Measurements from ENCODE around the gene IFT22.
"Not testable (repeated sequence)": the region's sequence is repeated elsewhere in the genome, so short reads cannot be mapped to it uniquely, and the experiment has no call there.

The IFT22 gene

DNA sequence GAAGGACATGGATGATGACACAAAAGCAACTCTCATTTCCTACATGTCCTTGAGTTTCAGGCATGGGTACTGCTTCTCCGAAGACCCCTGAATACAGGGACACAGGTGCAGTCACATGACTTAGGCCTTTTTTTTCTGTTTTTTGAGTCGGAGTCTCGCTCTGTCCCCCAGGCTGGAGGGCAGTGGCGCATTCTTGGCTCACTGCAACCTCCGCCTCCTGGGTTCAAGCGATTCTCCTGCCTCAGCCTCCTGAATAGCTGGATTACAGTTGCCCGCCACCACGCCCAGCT, 26.8 kb downstream of the IFT22 start:
- H3K4me3 ChIP-seq (ENCODE audit: low read depth, low read length) = no peak overlapping the region
- TF ChIP-seq, protein P1, sequence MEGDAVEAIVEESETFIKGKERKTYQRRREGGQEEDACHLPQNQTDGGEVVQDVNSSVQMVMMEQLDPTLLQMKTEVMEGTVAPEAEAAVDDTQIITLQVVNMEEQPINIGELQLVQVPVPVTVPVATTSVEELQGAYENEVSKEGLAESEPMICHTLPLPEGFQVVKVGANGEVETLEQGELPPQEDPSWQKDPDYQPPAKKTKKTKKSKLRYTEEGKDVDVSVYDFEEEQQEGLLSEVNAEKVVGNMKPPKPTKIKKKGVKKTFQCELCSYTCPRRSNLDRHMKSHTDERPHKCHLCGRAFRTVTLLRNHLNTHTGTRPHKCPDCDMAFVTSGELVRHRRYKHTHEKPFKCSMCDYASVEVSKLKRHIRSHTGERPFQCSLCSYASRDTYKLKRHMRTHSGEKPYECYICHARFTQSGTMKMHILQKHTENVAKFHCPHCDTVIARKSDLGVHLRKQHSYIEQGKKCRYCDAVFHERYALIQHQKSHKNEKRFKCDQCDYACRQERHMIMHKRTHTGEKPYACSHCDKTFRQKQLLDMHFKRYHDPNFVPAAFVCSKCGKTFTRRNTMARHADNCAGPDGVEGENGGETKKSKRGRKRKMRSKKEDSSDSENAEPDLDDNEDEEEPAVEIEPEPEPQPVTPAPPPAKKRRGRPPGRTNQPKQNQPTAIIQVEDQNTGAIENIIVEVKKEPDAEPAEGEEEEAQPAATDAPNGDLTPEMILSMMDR (IDR thresholded peaks at IDR 0.05; ENCODE audit: borderline replicate concordance, insufficient read depth, low read depth, low read length) = no peak

- TF ChIP-seq, protein P1 (IDR thresholded peaks at IDR 0.05; ENCODE audit: borderline replicate concordance, insufficient read depth, low read depth, low read length) = no peak
- H3K4me3 ChIP-seq (ENCODE audit: low read depth, low read length) = no peak overlapping the region
These were observed 27.4 kb downstream of the IFT22 start for GRCh38 chr7:101294039-101294831.

DNA sequence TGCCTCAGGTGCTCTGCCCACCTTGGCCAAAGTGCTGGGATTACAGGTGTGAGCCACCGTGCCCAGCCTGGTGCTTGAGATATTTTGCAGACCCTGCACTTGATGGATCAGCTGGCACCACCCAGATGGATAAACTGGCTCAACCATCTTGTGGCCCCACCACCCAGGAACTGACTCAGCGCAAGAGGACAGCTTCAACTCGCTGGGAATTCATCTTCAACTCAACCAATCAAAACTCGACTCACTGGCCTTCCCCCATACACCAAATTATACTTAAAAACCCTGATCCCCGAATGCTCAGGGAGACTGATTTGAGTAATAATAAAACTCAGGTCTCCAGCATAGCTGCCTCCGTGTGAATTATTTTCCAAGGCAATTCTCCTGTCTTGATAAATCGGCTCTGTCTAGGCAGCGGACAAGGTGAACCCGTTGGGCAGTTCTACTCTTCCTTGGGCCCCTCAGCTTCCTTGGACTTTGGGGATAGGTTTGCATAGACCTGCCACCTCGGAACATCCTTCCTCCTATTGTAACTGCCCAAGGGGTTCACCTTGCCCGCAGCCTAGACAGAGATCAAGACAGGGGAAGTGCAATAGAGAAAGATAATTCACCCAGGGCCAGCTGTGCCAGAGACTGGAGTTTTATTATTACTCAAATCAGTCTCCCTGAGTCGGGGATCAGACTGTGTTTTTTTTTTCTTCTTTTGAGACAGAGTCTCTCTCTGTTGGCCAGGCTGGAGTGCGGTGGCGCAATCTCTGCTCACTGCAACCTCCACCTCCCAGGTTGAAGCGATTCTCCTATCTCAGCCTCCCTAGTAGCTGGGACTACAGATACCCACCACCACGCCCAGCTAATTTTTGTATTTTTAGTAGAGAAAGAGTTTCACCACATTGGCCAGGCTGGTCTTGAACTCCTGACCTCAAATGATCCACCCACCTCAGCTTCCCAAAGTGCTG, 28.3 kb downstream of the IFT22 start:
- not testable (repeated sequence) for H3K4me3 ChIP-seq (ENCODE audit: low read depth, low read length)

GRCh38 chr7:101292566-101292965, 29.0 kb downstream of the IFT22 start:
- H3K4me3 ChIP-seq (ENCODE audit: low read depth, low read length) = not testable (repeated sequence)

DNA sequence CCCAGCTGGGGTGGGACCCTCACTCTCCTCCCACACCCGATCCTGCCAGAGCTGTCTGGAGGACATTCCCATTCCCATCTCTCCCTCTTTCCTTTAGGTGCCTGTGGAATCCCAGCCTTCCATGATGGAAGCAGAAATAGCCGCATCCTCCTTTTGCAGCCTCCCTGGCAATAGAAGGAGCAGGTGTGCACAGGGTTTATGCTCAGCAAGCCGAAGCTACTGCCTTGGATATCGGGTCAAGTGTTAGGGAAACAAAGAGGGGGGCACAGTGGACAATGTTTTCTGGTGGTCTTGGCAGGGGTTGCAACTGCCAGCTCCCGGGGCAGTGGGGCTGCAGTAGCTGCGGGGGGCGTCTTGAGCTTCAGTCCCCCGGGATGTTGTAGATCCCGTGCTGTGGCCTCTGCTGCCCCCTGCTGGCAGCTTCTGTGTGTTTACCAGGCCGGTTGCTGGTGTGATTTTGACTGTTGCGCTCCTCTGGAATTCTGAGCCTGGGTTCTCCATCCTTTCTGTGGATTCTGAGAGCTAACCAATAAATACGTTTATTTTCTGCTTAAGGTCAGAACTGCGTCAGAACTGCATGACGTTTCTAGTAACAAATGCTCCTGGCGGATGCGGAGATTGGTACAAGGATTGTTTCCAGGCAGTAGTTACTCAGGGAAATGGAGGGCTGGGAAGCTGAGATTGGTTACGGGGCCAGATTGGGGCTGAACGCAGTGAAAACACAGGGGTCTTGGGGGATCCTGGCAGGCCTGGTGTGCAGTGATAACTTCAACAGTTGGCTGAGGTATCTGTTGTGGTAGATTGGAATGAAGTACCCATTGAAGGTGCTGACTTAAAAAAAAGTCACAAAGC, 31.2 kb downstream of the IFT22 start:
- TF ChIP-seq, protein P1 (IDR thresholded peaks at IDR 0.05; ENCODE audit: borderline replicate concordance, insufficient read depth, low read depth, low read length) = peak; percentile 57; the same call in 1 of the 2 replicates
- not testable (repeated sequence) for H3K4me3 ChIP-seq (ENCODE audit: low read depth, low read length)

GRCh38 chr7:101289687-101290086, 31.9 kb downstream of the IFT22 start:
- H3K4me3 ChIP-seq (ENCODE audit: low read depth, low read length) = not testable (repeated sequence)

- TF ChIP-seq, protein P1 (IDR thresholded peaks at IDR 0.05; ENCODE audit: borderline replicate concordance, insufficient read depth, low read depth, low read length) = no peak
- H3K4me3 ChIP-seq (ENCODE audit: low read depth, low read length) = no peak overlapping the region
These were observed 33.2 kb downstream of the IFT22 start for GRCh38 chr7:101288439-101288838.

DNA sequence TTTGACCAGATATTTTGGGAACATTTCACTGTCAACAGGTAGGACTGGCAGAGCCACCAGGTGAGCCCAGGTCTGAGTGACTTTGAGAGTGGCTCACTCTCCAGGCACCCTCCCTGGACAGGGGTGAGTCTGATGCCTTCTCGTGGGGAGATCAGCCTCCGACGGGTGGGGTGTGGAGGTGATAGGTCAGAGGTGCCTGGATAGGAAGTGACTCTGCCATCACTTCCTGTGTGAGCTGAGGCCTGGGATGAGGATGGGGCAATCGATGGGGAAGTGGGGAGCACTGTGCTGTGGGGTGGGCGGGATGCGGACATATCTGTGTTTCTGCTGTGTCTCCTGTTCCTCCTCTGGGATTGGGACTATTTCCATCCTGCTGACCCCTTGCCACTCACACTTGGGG, 34.6 kb downstream of the IFT22 start:
- TF ChIP-seq, protein P1 (IDR thresholded peaks at IDR 0.05; ENCODE audit: borderline replicate concordance, insufficient read depth, low read depth, low read length) = no peak
- no peak overlapping the region for H3K4me3 ChIP-seq (ENCODE audit: low read depth, low read length)

GRCh38 chr7:101285880-101286279, 35.7 kb downstream of the IFT22 start:
- H3K4me3 ChIP-seq (ENCODE audit: low read depth, low read length) = not testable (repeated sequence)

Data from GM12875 (cell line).